Endometrial microvascular endothelial cells (primary cell): ENCODE measurements around the gene IFI35. TPM values are rescaled to one million over a fixed set of nuclear protein-coding genes. Genes with fewer than 3 reads are reported as not detected.
"Not testable (repeated sequence)": the region's sequence is repeated elsewhere in the genome, so short reads cannot be mapped to it uniquely, and the experiment has no call there.

ENCODE experiments used
- in situ Hi-C: cut with HindIII; loops from 2 replicates; pipeline ENCODE4 v1.10.0; 2017; ENCODE audit warnings: low sequenced_read_pairs, low pct_unique_long_range_greater_than_20kb; ENCODE audit errors: inconsistent ontology term
- total RNA-seq: library from RNA; depleted of rRNA; stranded (reverse); fragments of >200 nt; gene quantifications from one replicate; pipeline ENCODE4 v1.2.3, GENCODE V29; 2015; ENCODE audit errors: inconsistent ontology term

IFI35 gene
- 62.6 TPM for total RNA-seq

GRCh38 chr17:43006639-43007551, at the start of gene IFI35:
IFI35 (plus strand) TSS chr17:43006784; CDS start chr17:43006948, 164 bp downstream.
- in situ Hi-C loops = no loop called here

GRCh38 chr17:42964161-42964932, 42.2 kb upstream of the IFI35 start, which contains the start of gene AARSD1:
AARSD1 (minus strand) TSS chr17:42964454; CDS start chr17:42964440, 14 bp downstream.
- in situ Hi-C loops = no loop called here

- in situ Hi-C loops = no loop called here
Observed at GRCh38 chr17:42967925-42968324, 38.7 kb upstream of the IFI35 start.

- in situ Hi-C loops = no loop called here
Observed at GRCh38 chr17:42969001-42969581, 37.5 kb upstream of the IFI35 start.

- in situ Hi-C loops = no loop called here
Observed at GRCh38 chr17:42971589-42971988, 35.0 kb upstream of the IFI35 start.

- in situ Hi-C loops = not testable (repeated sequence)
Observed at GRCh38 chr17:42973323-42973722, 33.3 kb upstream of the IFI35 start.

GRCh38 chr17:42975265-42975664, 31.3 kb upstream of the IFI35 start:
- in situ Hi-C loops = no loop called here

GRCh38 chr17:42975701-42976100, 30.9 kb upstream of the IFI35 start:
- in situ Hi-C loops = not testable (repeated sequence)

GRCh38 chr17:42979511-42980273, 26.9 kb upstream of the IFI35 start, which contains the start of gene PTGES3L:
PTGES3L (minus strand) TSS chr17:42980080; CDS start chr17:42980053, 27 bp downstream.
- in situ Hi-C loops = no loop called here

- in situ Hi-C loops = no loop called here
Observed at GRCh38 chr17:42980274-42980765, 26.3 kb upstream of the IFI35 start, which contains the start of gene RUNDC1. RUNDC1 (plus strand) TSS chr17:42980565; CDS start chr17:42980577, 12 bp downstream.

- in situ Hi-C loops = no loop called here
Observed at GRCh38 chr17:42980766-42981397, 25.7 kb upstream of the IFI35 start.

- in situ Hi-C loops = no loop called here
Observed at GRCh38 chr17:42982266-42982665, 24.3 kb upstream of the IFI35 start.

GRCh38 chr17:42985225-42985624, 21.4 kb upstream of the IFI35 start:
- in situ Hi-C loops = no loop called here

- in situ Hi-C loops = no loop called here
Observed at GRCh38 chr17:42989141-42989540, 17.4 kb upstream of the IFI35 start.

GRCh38 chr17:42989726-42990652, 16.6 kb upstream of the IFI35 start:
- in situ Hi-C loops = no loop called here

- in situ Hi-C loops = no loop called here
Observed at GRCh38 chr17:42991471-42991870, 15.1 kb upstream of the IFI35 start.

GRCh38 chr17:42992872-42993271, 13.7 kb upstream of the IFI35 start:
- in situ Hi-C loops = no loop called here
